GM23338 (cell line): ENCODE data around the gene SRCAP. TPM values are rescaled to one million over a fixed set of nuclear protein-coding genes. Genes with fewer than 3 reads are reported as not detected.
"Not testable (repeated sequence)": the region's sequence is repeated elsewhere in the genome, so short reads cannot be mapped to it uniquely, and the experiment has no call there.

Source experiments
- ATAC-seq: fragments of 200-7000 bp; cut with Tn5 transposase; 3 replicates; pipeline ENCODE4 v1.9.1; 2020
- DNase-seq: peaks from one replicate; pipeline ENCODE4 v3.0.0-alpha.2; 2015; ENCODE audit warnings: low spot score
- H2AFZ ChIP-seq: fragments of 200-600 bp; sonication (generic); 2 replicates; pipeline ENCODE4 v1.8.0; 2016; ENCODE audit warnings: antibody characterized with exemption, mild to moderate bottlenecking, moderate library complexity
- H3F3A ChIP-seq: fragments of 200-600 bp; sonication (generic); replicated peaks from 2 replicates; pipeline ENCODE4 v1.8.0; 2017; ENCODE audit warnings: antibody characterized with exemption, mixed run types, low read depth
- H3K27ac ChIP-seq: fragments of 200-600 bp; sonication (generic); 2 replicates; pipeline ENCODE4 v1.6.1; 2016; ENCODE audit warnings: low read depth
- H3K27me3 ChIP-seq: fragments of 200-600 bp; sonication (generic); 2 replicates; pipeline ENCODE4 v1.8.0; 2016; ENCODE audit warnings: mild to moderate bottlenecking, mixed run types, moderate library complexity; ENCODE audit not compliant: insufficient read depth
- H3K36me3 ChIP-seq: fragments of 200-600 bp; sonication (generic); 2 replicates; pipeline ENCODE4 v1.8.0; 2016; ENCODE audit warnings: mild to moderate bottlenecking; ENCODE audit not compliant: insufficient read depth
- H3K4me1 ChIP-seq: fragments of 200-600 bp; sonication (generic); 2 replicates; pipeline ENCODE4 v1.8.0; 2016; ENCODE audit warnings: mild to moderate bottlenecking, moderate library complexity; ENCODE audit not compliant: insufficient read depth
- H3K4me2 ChIP-seq: fragments of 200-600 bp; sonication (generic); 2 replicates; pipeline ENCODE4 v1.7.1; 2017; ENCODE audit warnings: mixed run types
- H3K4me3 ChIP-seq: fragments of 200-600 bp; sonication (generic); 2 replicates; pipeline ENCODE4 v1.6.1; 2016; ENCODE audit warnings: mixed run types
- H3K79me2 ChIP-seq: fragments of 200-600 bp; sonication (generic); replicated peaks from 2 replicates; pipeline ENCODE4 v1.8.0; 2017; ENCODE audit warnings: mild to moderate bottlenecking; ENCODE audit not compliant: insufficient read depth
- H3K9me2 ChIP-seq: fragments of 200-600 bp; sonication (generic); 2 replicates; pipeline ENCODE4 v1.8.0; 2017; ENCODE audit not compliant: insufficient read depth
- H4K20me1 ChIP-seq: fragments of 200-600 bp; sonication (generic); replicated peaks from 2 replicates; pipeline ENCODE4 v1.8.0; 2017; ENCODE audit warnings: mild to moderate bottlenecking; ENCODE audit not compliant: insufficient read depth
- H3K27ac Mint-ChIP-seq: 2 replicates; pipeline ENCODE4 v1.8.0; 2020; ENCODE audit warnings: inconsistent platforms, mild to moderate bottlenecking, moderate library complexity, mixed read lengths
- H3K27me3 Mint-ChIP-seq: 3 replicates; pipeline ENCODE4 v1.8.0; 2022; ENCODE audit warnings: low read depth, mild to moderate bottlenecking, moderate library complexity, mixed read lengths, inconsistent platforms; ENCODE audit not compliant: insufficient read depth, poor library complexity
- H3K36me3 Mint-ChIP-seq: 3 replicates; pipeline ENCODE4 v1.8.0; 2021; ENCODE audit warnings: low read depth, mild to moderate bottlenecking, inconsistent platforms, moderate library complexity, mixed read lengths
- H3K4me1 Mint-ChIP-seq: 3 replicates; pipeline ENCODE4 v1.8.0; 2020; ENCODE audit warnings: mild to moderate bottlenecking, inconsistent platforms, mixed read lengths
- H3K4me3 Mint-ChIP-seq: 3 replicates; pipeline ENCODE4 v1.8.0; 2021; ENCODE audit warnings: moderate library complexity, mild to moderate bottlenecking, inconsistent platforms, mixed read lengths
- H3K9me3 Mint-ChIP-seq: 3 replicates; pipeline ENCODE4 v1.8.0; 2020; ENCODE audit warnings: moderate library complexity, mild to moderate bottlenecking, inconsistent platforms, mixed read lengths
- CREB1 ChIP-seq: fragments of 250-450 bp; sonication (Bioruptor Pico); IDR thresholded peaks from 2 replicates; pipeline ENCODE4 v1.5.0; 2020; ENCODE audit warnings: low read depth, mild to moderate bottlenecking, moderate library complexity
- NANOG ChIP-seq: IDR thresholded peaks from 2 replicates; pipeline ENCODE4 v1.6.1; 2016; ENCODE audit warnings: antibody characterized with exemption, borderline replicate concordance
- STAT1 ChIP-seq: IDR thresholded peaks from one replicate; pipeline ENCODE4 v1.6.1; 2016; ENCODE audit warnings: antibody characterized with exemption; ENCODE audit not compliant: unreplicated experiment
- ZNF462 ChIP-seq: fragments of 250-450 bp; sonication (Bioruptor Pico); IDR thresholded peaks from 2 replicates; pipeline ENCODE4 v1.5.0; 2020; ENCODE audit warnings: mild to moderate bottlenecking, moderate library complexity
- polyA plus RNA-seq: library from polyadenylated mRNA; unstranded; fragments of >200 nt; fragmentation: Nextera tagmentation; extraction: Ambion mirVana; gene quantifications from 2 replicates; pipeline ENCODE4 v1.2.1, GENCODE V29; 2016
- total RNA-seq: library from RNA; depleted of rRNA; stranded (reverse); fragments of >200 nt; shearing (Covaris generic); gene quantifications from 2 replicates; pipeline ENCODE4 v1.2.3, GENCODE V29; 2014
- TF ChIP-seq, protein P1 (sequence below): IDR thresholded peaks from 2 replicates; pipeline ENCODE4 v1.6.1; 2016; ENCODE audit warnings: antibody characterized with exemption

Gene SRCAP
- total and polyA plus RNA-seq, 2 experiments from 2014 or later, result 15.3 to 38.4 TPM

DNA sequence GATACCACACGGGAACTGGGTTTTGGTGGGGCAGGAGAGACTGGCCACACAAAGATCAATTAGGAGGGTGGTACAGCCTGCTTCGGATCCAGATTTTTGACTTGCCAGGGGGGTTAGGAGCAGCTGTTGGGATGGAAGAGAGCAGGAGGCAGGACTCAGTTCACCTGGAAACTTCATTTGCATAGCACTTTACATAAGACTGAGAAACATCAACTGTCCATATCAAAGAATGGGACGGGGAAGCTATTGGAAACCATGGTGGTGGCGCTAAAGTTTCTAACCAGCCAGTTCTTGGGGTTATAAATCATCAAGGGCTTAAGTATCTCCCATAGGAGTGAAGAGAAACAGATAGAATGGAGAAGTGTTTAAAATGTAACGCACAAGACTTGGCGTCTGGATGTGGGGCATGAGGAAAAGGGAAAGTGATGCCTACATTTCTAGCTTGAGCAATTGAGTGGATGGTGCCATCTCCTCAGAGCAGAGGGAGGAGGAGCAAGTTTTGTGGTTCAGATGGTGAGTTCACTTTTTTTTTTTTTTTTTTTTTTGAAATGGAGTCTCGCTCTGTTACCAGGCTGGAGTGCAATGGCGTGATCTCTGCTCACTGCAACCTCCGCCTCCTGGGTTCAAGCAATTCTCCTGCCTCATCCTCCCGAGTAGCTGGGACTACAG is 6.4 kb upstream of the SRCAP start:
- Histone ChIP-seq H3K4me1 (peaks cover 13% of the 10 kb centered on the region), H3K9me2 (no peaks in the 10 kb centered on the region), H3K36me3 (no peaks in the 10 kb centered on the region), H2AFZ (no peak overlapping the region), H3K4me2 (peak overlapping the region; percentile 61; the same call in 1 of the 2 replicates), H3K27ac (no peak overlapping the region), H3F3A (peaks cover 15% of the 10 kb centered on the region), H3K27me3 (peaks cover 100% of the 10 kb centered on the region), H4K20me1 (peaks cover 40% of the 10 kb centered on the region), H3K4me3 (no peak overlapping the region), H3K79me2 (no peaks in the 10 kb centered on the region)
- Mint-ChIP-seq H3K27me3 (peaks cover 95% of the 10 kb centered on the region), H3K4me3 (peak overlapping the region; percentile 29; the same call in 2 of the 3 replicates), H3K36me3 (no peaks in the 10 kb centered on the region; the same call in 2 of the 3 replicates), H3K4me1 (peaks cover 17% of the 10 kb centered on the region), H3K9me3 (no peaks in the 10 kb centered on the region; the same call in 2 of the 3 replicates), H3K27ac (no peak overlapping the region)
- TF ChIP-seq NANOG, result peak; percentile 78
- no peak for TF ChIP-seq CREB1
- DNase-seq (peak; percentile 82), ATAC-seq (peak; percentile 87)

- TF ChIP-seq ZNF462 (CRISPR knock-in tag), result no peak
- TF ChIP-seq, protein P1, sequence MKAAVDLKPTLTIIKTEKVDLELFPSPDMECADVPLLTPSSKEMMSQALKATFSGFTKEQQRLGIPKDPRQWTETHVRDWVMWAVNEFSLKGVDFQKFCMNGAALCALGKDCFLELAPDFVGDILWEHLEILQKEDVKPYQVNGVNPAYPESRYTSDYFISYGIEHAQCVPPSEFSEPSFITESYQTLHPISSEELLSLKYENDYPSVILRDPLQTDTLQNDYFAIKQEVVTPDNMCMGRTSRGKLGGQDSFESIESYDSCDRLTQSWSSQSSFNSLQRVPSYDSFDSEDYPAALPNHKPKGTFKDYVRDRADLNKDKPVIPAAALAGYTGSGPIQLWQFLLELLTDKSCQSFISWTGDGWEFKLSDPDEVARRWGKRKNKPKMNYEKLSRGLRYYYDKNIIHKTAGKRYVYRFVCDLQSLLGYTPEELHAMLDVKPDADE, result no peak
- no peak for TF ChIP-seq STAT1
- H3K4me1 Mint-ChIP-seq, result peaks cover 26% of the 10 kb centered on the region
Measured at GRCh38 chr16:30694926-30695693, 3.9 kb upstream of the SRCAP start.

GRCh38 chr16:30696646-30697045 is 2.3 kb upstream of the SRCAP start:
- ATAC-seq, result not testable (repeated sequence)
- H3K27me3 ChIP-seq, result peaks cover 61% of the 10 kb centered on the region
- peaks cover 23% of the 10 kb centered on the region for H3K36me3 Mint-ChIP-seq

More at GRCh38 chr16:30694926-30695693, 3.9 kb upstream of the SRCAP start:
- peaks cover 4% of the 10 kb centered on the region; the same call in 1 of the 2 replicates for H3K36me3 ChIP-seq
- peaks cover 45% of the 10 kb centered on the region for H4K20me1 ChIP-seq
- Mint-ChIP-seq H3K4me3 (no peak overlapping the region; the same call in 2 of the 3 replicates), H3K27ac (no peak overlapping the region), H3K27me3 (peaks cover 83% of the 10 kb centered on the region), H3K36me3 (peaks cover 11% of the 10 kb centered on the region), H3K9me3 (no peaks in the 10 kb centered on the region; the same call in 1 of the 3 replicates)
- no peak overlapping the region for H3K4me2 ChIP-seq
- peaks cover 11% of the 10 kb centered on the region for H3K79me2 ChIP-seq
- H3K9me2 ChIP-seq, result no peaks in the 10 kb centered on the region
- peaks cover 77% of the 10 kb centered on the region for H3K27me3 ChIP-seq
- DNase-seq (no peak), ATAC-seq (no peak)
- H2AFZ ChIP-seq, result no peak overlapping the region
- H3K27ac ChIP-seq, result no peak overlapping the region
- peaks cover 27% of the 10 kb centered on the region for H3F3A ChIP-seq
- H3K4me3 ChIP-seq, result no peak overlapping the region
- peaks cover 23% of the 10 kb centered on the region for H3K4me1 ChIP-seq

More at GRCh38 chr16:30696646-30697045, 2.3 kb upstream of the SRCAP start:
- not testable (repeated sequence) for H3K9me3 Mint-ChIP-seq, H3K4me3 Mint-ChIP-seq, H3K9me2 ChIP-seq, H3K4me2 ChIP-seq, H3K27ac Mint-ChIP-seq, DNase-seq, H3K27ac ChIP-seq, H3K4me3 ChIP-seq, H2AFZ ChIP-seq
- Histone ChIP-seq H3K36me3 (peaks cover 18% of the 10 kb centered on the region), H3K4me1 (peaks cover 24% of the 10 kb centered on the region), H3F3A (peaks cover 30% of the 10 kb centered on the region), H3K79me2 (peaks cover 26% of the 10 kb centered on the region), H4K20me1 (peaks cover 46% of the 10 kb centered on the region)
- Mint-ChIP-seq H3K4me1 (peaks cover 29% of the 10 kb centered on the region), H3K27me3 (peaks cover 69% of the 10 kb centered on the region)
